HG03097 (cell line): Measurements from ENCODE around the gene DLGAP4.
"Not testable (repeated sequence)": the region's sequence is repeated elsewhere in the genome, so short reads cannot be mapped to it uniquely, and the experiment has no call there.

Source experiments
- ATAC-seq: cut with Tn5 transposase; IDR thresholded peaks from one replicate; pipeline ENCODE4 v1.9.1; 2021; ENCODE audit not compliant: unreplicated experiment, low FRiP score

DLGAP4 gene

GRCh38 chr20:36466089-36466488 lies 159.9 kb downstream of the DLGAP4 start:
- ATAC-seq: no peak

GRCh38 chr20:36467076-36467999 lies 161.2 kb downstream of the DLGAP4 start:
- no peak for ATAC-seq

- no peak for ATAC-seq
These were observed 162.2 kb downstream of the DLGAP4 start for GRCh38 chr20:36468149-36469000.

- no peak for ATAC-seq
These were observed 163.8 kb downstream of the DLGAP4 start for GRCh38 chr20:36469973-36470372.

GRCh38 chr20:36471885-36472636 lies 165.9 kb downstream of the DLGAP4 start:
- ATAC-seq: no peak

- ATAC-seq: no peak
These were observed 166.5 kb downstream of the DLGAP4 start for GRCh38 chr20:36472637-36473090.

- ATAC-seq: no peak
These were observed 167.0 kb downstream of the DLGAP4 start for GRCh38 chr20:36473164-36473563.

- ATAC-seq: no peak
These were observed 168.4 kb downstream of the DLGAP4 start for GRCh38 chr20:36474563-36474962.

GRCh38 chr20:36475054-36475453 lies 168.9 kb downstream of the DLGAP4 start:
- not testable (repeated sequence) for ATAC-seq

- ATAC-seq: no peak
These were observed 171.3 kb downstream of the DLGAP4 start for GRCh38 chr20:36477475-36477874.

- no peak for ATAC-seq
These were observed 172.2 kb downstream of the DLGAP4 start for GRCh38 chr20:36478137-36478905.

GRCh38 chr20:36479938-36480337 lies 173.8 kb downstream of the DLGAP4 start:
- ATAC-seq: no peak

GRCh38 chr20:36480456-36481048 lies 174.4 kb downstream of the DLGAP4 start:
- no peak for ATAC-seq

- ATAC-seq: no peak
These were observed 175.4 kb downstream of the DLGAP4 start for GRCh38 chr20:36481380-36482043.

- no peak for ATAC-seq
These were observed 175.9 kb downstream of the DLGAP4 start for GRCh38 chr20:36482044-36482473.

GRCh38 chr20:36483209-36483918 lies 177.2 kb downstream of the DLGAP4 start:
- no peak for ATAC-seq

- ATAC-seq: no peak
These were observed 178.0 kb downstream of the DLGAP4 start for GRCh38 chr20:36483919-36484808.
